COLO829 (cell line): ENCODE measurements around the gene C12orf54.
"Not testable (repeated sequence)": the region's sequence is repeated elsewhere in the genome, so short reads cannot be mapped to it uniquely, and the experiment has no call there.

Source experiments
- DNase-seq: peaks from one replicate; pipeline ENCODE4 v3.0.0; 2012; ENCODE audit warnings: low spot score

Gene C12orf54

DNA sequence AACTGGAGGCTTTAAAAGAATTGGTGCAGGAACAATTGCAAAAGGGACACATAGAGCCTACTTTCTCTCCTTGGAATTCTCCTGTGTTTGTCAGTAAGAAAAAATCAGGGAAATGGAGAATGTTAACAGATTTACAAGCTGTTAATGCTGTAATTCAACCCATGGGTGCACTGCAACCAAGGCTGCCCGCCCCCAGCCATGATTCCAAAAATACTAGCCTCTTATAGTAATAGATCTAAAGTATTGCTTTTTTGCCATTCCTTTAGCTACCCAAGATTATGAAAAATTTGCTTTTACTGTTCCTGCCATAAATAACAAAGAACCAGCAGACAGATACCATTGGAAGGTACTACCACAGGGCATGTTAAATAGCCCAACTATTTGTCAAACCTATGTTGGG is 27.8 kb downstream of the C12orf54 start:
- DNase-seq, result no peak

DNA sequence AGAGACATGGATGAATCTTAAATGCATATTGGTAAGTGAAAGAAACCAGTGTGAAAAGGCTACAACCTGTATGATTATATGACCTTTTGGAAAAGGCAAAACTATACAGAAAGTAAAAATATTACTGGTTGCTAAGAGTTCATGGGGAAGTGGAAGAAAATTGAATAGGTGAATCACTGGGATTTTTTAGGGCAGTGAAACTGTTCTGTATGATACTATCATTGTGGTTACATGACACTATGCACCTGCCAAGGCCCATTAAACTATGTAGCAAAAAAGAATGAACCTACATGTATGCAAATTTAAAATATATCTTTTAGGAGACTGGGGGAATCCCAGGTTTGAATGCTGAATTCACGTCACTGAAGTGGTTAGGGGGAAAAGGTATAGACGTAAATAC is 30.6 kb downstream of the C12orf54 start:
- no peak for DNase-seq

DNA sequence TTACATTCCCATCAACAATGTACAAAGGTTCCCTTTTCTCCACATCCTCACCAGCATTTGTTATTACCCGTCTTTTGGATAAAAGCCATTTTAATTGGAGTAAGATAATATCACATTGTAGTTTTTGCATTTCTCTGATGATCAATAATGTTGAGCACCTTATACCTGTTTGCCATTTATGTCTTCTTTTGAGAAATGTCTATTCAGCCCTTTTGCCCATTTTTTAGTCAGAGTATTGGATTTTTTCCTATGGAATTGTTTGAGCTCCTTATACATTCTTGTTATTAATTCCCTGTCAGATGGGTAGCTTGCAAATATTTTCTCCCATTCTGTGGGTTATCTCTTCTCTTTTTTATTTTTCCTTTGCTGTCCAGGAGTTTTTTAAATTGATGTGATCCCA is 32.4 kb downstream of the C12orf54 start:
- DNase-seq, result no peak

DNA sequence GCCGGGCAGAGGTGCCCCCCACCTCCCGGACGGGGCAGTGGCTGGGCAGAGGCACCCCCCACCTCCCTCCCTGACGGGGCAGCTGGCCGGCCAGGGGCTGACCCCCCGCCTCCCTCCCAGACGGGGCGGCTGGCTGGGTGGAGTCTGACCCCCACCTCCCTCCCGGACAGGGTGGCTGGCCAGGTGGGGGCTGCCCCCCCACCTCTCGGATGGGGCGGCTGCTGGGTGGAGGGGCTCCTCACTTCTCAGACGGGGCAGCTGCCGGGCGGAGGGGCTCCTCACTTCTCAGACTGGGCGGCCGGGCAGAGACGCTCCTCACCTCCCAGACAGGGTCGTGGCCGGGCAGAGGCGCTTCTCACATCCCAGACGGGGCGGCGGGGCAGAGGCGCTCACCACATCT is 38.1 kb downstream of the C12orf54 start:
- DNase-seq, result not testable (repeated sequence)

DNA sequence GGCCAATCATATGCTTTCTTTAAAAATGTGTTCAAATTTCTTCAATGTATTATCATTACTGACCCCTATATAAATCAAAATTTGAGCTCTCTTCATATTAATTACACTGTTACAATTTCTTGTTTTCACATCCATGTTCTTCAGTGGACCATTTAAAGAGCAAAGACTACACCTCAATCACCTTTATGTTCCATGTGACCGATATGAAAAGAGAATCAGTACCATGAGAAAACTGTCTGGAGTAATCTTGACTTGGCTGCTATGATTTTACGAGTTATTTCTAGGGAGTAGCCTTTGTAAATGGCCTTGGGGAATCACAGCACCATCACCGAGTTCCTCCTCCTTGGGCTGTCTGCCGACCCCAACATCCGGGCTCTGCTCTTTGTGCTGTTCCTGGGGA is 43.0 kb downstream of the C12orf54 start, which contains the start of gene OR8S1:
Gene OR8S1, plus strand, starts transcription at position 301 of the 400 bp plus-strand sequence. Its CDS starts 0 bp downstream, at position 301.
- no peak for DNase-seq

DNA sequence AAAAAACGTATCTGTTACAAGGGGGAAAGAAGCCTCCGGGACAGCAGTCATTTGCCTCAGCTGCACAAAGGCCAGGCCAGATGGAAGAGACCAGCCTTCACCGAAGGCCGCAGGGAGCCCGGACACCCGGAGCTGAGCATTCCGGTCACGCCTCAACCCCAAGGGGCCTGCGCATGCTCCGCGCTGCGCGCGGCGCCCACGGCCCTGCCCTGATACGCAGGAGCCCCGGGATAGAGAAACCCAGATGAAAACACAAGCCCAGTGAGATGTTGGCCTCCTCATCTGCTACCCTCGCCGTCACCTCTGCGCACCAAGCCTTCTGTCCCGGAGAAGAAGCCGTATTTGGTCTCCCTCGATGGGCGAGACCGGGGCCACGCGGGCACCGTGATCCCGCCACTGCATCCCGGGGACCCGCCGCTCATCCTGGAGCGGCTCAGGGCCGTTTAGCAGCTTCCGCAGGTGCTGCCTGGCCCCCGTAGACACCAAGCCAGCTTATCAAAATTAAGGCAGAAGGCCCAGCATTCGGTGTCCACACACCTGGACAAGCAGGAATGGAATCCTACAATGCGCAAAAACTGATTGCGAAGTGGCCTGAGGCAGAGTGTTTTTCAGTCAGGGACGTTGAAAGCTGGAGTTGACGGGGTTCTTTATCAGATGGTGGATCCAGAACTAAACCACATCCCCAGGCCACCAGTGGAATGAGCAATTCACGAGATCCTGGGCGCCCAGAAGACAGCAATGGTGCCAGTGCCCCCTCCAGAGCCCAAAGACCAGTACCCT is 45.8 kb downstream of the C12orf54 start:
- DNase-seq, result no peak

DNA sequence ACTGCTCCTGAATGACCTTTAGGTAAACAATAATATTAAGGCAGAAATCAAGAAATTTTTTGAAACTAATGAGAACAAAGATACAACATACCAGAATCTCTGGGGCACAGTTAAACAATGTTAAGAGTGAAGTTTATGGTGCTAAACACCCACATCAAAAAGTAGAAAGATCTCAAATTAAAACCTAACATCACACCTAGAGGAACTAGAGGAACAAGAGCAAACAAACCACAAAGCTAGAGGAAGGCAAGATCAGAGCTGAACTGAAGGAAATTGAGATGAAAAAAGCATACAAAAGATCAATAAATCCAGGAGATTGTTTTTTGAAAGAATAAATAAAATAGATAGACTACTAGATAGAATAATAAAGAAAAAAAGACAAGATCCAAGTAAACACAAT is 50.3 kb downstream of the C12orf54 start:
- no peak for DNase-seq

DNA sequence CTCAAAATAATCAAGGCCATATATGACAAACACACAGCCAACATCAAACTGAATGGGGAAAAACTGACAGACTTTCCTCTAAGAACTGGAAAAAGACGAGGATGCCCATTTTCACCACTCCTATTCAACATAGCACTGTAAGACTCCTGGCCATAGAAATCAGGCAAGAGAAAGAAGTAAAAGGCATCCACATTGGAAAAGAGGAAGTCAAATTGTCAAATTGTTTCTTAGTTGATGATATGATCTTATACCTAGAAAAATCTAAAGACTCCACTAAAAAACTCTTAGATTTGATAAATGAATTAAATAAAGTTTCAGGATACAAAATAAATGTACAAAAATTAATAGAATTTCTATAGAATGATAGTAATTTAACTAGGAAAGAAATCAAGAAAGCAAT is 54.3 kb downstream of the C12orf54 start:
- DNase-seq, result no peak

DNA sequence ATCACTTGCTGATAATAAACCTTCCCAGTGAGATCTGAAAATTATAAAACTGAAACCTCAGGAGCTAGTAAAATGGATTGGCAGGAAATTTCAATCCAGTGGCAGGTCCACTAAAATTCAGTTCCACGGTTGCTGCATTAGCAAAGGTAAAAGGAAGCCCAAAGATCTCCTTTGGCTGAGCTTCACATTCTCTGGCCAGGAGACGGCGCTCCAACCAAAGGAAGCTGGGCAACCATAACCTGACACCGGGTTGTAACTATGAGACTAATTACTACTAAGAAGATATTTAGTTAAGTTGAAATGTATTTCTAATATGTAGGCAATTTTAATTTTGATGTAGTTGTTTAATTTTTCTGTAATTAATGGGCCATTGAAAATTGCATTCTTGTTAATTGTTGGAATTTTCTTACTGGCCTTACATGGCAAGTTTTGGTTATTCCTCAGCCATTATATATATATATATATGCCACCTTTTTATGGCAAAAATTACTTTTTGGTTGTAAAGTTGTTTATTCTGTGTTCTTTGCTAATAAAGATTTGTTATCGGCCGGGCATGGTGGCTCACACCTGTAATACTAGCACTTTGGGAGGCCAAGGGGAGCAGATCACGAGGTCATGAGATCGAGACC is 60.1 kb downstream of the C12orf54 start:
- DNase-seq, result peak; percentile 40

DNA sequence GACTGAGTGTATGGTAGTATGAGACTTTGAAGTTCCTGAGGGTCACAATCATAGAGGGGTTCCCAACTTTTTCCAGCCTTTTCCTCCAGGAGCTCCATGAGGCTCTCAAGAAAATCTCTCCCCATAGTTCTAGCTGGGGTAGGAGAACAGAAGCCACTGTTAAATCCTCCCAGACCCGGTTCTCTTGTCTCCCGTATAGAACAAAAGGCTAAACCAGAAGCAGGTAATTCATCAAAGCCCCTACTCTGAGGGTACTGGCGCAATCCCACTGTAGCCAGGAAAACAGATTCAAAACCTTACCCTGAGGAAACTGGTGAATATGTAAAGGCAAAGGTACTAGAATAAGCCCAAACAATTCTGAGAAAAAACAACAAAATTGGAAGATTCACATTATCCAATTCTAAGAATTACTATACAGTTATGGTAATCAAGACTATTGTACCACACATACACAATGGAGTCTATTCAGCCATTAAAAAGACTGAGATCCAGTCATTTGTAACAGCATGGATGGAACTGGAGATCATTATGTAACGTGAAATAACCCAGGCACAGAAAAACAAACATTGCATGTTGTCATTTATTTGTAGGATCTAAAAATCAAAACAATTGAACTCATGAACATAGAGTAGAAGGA is 63.7 kb downstream of the C12orf54 start:
- no peak for DNase-seq
